ENCODE measurements around the gene TBC1D24. TPM values are rescaled to one million over a fixed set of nuclear protein-coding genes. Genes with fewer than 3 reads are reported as not detected.

Gene TBC1D24
- total RNA-seq, 1 donor from 2014 or later, result 10.1 TPM

DNA sequence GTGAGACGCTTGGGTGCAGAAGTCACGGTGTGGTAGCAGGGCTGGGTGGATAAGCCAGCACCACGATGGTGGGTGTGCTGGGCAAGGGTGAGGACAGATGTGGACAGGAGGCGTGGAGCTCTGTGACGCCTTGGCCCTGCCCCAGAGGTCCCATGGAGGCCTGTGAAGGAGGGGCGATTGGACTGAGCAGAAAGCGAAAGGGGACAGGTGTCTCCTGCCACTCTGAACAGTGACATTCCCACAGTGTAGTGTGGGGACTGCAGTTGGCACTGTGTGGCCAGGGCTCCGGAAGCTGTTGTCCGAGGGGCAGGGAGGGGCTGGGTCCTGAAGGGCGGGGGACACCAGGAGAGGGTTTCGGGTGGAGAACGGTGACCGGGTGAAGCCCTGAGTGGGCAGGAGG lies 7.3 kb downstream of the TBC1D24 start:
- intact Hi-C loops (cut with micrococcal nuclease), result no loop called here

DNA sequence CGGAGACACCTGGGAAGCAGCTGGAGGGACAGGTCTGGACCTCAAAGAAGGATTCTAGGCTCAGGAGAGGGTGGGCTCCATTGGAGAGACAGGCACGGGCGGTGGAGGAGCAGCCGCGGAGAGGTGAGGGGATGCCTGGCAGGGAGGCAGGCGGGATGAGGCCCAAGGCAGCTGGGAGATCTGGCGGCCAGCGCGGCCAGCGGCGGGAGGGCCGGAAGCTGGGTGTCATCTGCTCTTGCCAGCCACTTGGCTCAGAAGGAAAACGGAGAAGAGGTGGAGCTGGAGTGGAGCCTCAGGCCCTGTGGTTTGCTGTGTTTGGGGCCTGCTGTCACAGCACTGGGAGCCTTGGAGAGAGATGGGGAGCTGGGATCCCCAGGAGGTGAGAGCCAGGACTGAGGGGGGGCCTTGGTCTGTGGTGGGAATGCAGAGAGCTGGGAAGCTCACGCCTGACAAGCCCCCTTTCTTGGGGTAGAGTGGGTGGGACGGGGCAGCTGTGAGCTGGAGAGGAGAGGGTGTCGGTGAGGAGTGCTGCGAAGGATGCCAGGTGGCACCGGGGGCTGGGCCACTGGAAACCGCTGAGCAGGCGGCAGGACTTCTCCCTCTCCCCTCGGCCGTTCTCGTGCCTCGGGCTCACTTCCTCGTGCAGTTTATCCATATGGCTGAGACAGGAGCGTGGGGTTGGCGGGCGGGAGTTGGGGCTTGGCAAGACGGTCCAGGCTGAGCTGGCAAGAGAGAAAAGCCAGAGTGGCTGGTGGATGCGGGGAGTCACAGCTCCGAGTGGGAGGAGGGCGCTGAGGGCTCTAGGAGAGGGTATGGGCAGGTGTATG lies 8.0 kb downstream of the TBC1D24 start:
- intact Hi-C loops (cut with micrococcal nuclease), result no loop called here

DNA sequence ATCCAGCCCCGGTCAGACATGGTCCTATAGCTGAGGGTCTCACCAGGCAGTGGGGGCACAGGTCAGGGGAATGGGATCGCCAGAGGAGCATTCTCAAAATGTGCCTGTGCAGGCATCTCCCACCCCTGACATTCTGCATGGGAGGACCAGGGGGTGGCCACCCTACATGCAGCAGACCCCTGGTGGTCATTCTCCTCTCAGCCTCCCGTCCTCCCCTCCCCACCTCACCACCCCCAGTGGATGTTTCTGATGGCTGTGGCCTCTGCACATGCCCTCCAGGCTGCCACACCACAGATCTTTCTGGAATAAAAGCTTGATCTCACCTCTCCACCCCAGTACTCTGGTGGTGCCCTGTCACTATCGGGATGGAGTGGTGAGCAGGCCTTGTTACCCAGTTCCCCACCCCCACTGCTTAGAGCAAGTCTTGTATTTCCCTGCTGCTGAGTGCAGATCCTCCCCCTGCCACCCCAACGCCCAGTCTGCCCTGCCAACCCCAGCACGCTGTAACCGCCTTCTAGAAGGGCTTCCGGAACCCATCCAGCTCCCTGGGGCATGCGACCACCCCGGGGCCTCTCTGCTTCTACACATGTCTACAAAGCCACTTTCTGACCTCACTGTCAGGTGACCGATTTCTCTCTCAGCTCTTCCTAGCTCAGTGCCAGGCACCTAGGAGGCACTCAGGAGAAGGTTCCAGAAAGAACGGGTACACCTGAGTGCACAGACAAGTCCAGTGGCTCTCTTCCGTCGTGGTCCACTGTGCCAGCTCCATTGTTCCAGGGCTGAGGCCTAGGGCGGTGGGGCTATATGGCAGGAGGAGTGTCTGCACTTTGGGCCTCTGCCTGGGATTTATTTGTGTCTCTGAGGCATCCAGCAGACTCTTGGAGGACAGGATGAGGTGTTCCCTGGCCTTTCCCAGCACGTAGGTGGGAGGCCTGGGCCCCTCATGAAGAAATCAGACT lies 9.3 kb downstream of the TBC1D24 start:
- intact Hi-C loops (cut with micrococcal nuclease), result no loop called here

DNA sequence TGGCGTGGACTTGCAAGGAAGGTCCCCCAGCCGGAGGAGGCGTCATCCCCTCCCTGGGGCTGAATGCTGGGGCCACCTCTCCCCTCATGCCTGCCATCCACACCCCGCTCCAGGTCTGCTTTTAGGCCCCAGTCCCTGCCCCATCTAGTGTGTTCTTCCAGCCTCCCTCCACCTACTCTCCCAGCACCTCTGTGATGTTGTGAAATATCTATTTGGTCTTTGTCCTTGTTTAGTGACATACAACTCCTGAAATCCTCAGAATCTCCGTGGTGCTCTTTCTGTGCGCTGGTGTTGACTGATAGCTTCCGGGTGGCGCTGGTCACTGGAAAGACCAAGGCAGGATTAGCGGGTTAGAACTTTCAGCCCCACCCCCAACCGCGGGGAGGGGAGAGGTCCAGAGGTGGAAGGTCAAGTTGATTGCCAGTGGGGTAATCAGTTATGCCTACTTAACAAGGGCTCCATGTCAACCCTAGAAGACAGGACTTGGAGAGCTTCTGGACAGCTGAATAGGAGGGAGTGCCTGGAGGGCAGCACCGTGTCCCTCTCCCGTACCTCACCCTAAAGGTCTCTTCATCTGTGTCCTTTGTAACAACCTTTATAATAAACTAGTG lies 10.1 kb downstream of the TBC1D24 start:
- intact Hi-C loops (cut with micrococcal nuclease), result loop anchor here (5.0 kb wide), 1 partner anchor 143 kb away; the partner anchor contains the start of gene ABCA3

DNA sequence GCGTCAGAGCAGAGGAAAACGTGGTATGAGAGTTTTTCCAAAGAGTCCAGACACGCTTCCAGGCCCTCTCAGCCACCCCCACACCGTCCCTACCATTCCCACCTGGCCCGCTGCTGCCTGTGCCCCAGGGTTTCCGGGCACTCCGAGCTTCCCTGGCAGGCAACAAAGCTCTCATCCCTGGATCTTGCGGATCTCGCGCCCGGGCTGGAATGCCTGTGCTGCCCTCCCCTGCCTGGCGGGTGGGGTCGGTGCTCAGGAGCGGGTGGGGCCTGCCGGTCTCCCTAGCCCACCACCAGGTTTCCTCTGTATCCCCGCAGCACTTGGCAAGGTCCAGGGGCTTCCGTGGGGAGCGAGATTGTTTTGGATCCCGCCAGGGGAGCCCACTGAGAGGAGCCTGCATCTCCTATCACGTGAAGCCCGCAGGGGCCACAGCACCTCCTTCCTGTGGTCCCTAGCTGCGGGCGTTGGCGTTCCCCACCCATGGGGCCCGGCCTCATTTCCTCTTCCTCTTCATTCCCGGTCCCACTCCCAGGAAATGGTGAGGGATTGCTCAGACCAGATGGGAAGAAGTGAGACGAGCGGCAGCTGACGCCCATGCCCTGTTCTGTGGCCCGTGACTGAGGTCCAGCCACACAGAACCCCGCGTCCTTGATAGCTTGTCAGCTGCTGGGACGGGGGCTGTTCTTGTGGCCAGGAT lies 11.0 kb downstream of the TBC1D24 start:
- intact Hi-C loops (cut with micrococcal nuclease), result loop anchor here (5.0 kb wide), 1 partner anchor 144 kb away; the partner anchor contains the start of gene ABCA3

DNA sequence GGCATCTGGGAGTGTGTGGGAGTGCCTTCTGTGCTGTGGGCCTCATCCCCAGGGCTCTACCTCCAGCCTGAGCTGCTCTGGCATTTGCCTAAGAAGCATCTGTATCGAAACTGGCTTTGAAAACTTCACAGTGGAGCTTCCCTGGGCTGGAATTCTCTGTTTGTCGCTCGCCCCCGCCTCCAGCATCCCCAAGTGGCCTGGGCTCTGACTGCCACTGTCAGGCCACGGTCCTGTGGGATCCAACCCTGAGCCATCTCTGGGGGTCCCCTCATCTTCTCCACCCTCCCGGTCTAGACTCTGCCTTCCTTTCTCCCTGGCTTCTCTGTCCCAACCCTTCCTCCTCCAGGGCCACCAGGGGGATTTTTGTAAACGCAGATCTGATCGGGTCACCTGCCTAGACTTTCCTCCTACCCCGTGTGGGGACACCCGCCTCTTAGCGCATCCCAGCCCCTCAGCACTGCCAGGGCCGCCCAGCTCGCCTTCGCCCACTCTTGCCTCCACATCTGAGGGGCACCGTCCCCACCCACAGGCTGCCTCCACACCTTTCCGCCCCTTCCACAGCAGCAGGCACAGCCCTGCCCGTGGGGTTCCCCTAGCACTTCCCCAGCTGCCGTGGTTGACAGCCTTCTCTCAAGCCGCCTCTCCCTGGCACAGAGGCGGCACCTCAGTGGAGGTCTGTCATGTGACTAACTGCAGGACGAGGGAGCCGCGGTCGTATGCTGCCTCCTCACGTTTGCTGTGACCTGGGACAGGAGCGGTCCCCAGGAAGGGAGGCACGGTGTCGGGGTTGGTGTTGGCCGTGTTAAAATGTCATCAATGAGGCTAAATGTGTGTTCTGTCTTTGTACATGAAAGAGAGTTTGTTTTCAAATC lies 12.0 kb downstream of the TBC1D24 start:
- intact Hi-C loops (cut with micrococcal nuclease), result loop anchor here (1.0 to 5.0 kb wide), 2 partner anchors 14 to 145 kb away; partner anchors contain the start of gene ABCA3

DNA sequence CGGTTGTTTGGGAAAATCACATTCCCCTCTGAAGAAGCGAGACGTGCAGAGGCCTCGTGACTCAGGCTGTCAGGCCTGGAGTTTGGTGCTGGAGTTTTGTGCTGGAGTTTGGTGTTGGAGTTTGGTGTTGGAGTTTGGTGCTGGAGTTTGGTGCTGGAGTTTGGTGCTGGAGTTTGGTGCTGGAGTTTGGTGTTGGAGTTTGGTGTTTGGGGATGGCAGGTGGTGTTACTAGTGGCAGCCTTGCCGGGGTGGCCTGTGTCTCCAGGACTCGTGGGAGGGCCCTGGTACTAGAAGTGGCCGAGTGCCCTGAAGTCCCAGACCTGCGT lies 12.6 kb downstream of the TBC1D24 start:
- intact Hi-C loops (cut with micrococcal nuclease), result loop anchor here (1.0 to 5.0 kb wide), 2 partner anchors 14 to 145 kb away; partner anchors contain the start of gene ABCA3

DNA sequence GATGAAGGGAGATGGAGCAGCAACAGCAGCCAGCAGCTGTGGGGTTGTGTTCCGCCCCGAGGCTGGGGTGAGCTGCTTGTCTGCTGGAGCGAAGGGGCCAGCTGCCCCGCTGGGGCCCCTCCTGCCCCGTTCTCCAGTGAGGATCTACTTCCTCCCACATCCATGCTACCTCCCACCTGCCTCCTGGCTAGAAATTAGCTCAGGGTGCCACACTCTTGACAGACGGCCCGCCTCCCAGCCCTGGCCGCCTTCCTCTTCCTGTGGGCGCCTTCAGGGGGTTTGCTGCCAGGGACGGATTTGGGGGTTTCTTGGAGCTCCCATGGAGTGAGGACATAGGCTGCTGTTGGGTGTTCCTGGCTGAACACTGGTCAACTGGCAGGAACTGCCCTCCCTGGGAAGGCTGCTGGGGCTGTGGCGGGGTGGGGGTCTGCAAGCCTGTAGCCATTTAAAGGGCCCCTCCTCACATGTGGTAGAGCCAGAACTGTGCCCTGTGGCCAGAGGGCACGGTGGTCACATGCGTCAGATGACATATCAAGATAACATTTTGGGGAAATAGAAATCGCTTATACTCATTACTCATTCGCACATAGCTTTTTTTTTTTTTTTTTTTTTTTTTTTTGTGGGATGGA lies 13.1 kb downstream of the TBC1D24 start:
- intact Hi-C loops (cut with micrococcal nuclease), result loop anchor here (1.0 to 5.0 kb wide), 2 partner anchors 13 to 146 kb away; partner anchors contain the start of gene ABCA3

DNA sequence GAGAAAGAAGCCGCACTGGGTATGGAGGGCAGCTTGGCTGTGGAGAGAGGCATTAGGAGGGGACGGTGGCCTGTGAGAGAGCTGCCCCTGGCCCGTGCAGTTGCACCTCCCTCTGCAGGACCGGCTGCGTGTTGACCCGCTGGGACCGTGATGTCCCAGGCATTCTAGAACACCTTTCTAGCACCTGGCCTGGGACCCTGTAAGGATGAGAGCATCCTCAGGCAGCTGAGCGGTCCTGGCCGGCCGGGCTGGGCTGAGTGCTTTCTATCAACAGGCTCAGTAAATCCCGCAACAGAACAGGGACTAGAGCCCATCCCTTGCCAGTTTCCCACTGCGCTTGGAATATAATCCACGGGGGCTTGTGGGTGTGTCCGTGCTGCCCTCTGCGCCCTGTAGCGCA lies 14.7 kb downstream of the TBC1D24 start:
- intact Hi-C loops (cut with micrococcal nuclease), result loop anchor here (5.0 kb wide), 1 partner anchor 147 kb away; the partner anchor contains the start of gene ABCA3

DNA sequence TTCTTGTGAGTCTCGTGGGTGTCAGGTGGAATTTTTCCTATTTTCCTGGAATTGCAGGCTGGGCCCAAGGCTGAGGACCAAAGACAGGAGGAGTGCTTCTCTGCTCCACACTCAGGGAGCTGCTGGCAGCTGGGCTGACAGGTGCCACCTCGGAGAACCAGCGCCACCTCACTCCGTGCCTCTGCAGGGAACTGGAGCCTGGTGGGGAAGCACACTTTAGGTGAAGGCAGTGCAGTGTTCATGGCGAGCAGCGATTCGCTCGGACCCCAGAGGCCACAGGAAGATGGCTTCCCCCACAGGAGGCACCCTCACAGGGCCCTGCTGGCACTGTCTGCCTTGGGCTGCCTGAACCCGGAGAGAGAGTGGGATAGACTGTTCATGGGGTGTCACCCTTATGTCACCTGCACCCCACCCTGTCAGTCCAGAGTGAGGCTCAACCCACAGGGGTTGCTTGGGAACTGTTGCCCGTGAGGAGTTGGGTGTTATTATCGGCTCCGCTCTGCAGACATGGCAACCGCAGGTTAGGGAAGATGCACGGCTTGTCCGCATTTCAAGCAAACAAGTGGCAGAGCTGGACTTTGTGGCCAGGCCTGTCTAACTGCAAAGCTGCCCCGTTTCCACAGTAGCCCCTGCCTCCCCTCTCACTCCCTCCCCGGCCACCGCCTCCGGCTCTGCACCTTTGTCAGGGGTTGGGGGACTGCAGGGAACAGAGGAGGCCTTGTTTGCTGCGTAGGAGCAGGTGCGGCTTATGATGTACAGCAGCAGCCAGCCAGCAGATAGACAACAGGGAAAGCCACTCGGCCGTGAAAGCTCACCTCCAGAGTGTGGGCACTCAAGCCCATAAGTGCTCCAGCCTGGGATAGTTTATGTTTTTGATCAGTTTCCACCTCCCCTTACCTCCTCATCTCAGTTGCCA lies 15.5 kb downstream of the TBC1D24 start:
- intact Hi-C loops (cut with micrococcal nuclease), result no loop called here

DNA sequence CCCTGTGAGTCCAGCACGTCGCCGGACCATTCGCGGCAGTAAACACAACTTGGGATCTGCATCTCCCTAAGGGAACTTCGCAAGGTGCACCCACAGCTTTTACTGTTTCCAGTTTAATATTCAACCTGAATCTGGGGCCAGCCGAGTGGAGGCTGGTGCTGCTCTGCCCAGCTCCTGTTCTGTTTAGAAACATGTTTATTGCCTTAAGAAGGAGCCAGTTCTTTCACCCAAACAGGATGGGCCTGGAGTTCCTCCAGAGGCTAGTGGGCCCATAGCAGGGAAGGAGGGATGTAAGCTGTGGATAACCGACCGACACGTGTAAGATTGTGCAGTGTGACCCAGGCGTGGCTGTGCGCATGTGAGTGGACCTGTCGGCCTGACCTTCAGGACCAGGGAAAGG lies 17.4 kb downstream of the TBC1D24 start:
- intact Hi-C loops (cut with micrococcal nuclease), result no loop called here

DNA sequence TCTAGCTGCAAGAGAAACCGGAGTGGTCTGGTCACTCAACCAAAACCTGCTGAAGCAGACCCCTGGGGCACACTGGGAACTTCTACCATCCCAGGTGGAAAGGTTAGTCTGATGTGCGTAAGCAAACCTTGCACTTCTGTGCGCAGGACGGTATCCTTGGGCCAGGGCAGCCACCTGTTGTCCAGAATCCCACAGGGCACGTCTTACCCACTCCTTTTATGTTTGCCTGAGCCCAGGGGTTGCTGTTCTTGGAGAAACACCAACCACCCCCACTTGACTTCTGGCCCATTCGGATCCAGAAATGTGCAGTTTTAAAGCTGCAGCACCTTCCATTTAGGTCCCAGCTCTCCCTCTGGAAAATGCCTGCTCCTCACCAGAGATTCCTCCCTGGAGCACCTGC lies 18.7 kb downstream of the TBC1D24 start:
- intact Hi-C loops (cut with micrococcal nuclease), result no loop called here

DNA sequence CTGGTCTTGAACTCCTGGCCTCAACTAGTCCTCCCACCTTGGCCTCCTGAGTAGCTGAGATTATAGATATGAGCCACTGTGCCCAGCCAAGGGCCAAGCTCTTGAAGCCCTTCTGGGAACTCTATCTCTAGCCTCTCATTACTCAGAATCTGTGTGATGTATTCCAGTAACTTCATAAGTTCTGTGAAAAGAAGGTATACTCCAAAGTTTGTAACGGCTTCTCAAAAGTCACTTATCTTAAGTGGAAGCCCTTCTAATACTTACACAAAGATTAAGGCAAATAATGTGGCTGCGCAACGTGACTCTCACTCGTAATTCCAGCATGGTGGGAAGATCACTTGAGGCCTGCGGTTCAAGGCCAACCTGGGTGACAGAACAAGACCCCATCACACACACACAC lies 19.7 kb downstream of the TBC1D24 start:
- intact Hi-C loops (cut with micrococcal nuclease), result no loop called here

DNA sequence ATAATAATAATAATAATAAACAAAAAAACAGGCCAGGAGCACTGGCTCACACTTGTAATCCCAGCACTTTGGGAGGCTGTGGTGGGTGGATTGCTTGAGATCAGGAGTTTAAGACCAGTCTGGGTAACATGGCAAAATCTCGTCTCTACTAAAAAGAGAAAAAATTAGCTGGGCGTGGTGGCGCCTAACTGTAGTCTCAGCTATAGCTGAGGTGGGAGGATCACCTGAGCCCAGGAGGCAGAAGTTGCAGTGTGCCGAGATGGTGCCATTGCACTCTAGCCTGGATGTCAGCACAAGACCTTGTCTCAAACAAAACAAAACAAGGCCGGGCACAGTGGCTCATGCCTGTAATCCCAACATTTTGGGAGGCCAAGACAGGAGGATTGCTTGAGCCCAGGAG lies 20.1 kb downstream of the TBC1D24 start:
- intact Hi-C loops (cut with micrococcal nuclease), result no loop called here

DNA sequence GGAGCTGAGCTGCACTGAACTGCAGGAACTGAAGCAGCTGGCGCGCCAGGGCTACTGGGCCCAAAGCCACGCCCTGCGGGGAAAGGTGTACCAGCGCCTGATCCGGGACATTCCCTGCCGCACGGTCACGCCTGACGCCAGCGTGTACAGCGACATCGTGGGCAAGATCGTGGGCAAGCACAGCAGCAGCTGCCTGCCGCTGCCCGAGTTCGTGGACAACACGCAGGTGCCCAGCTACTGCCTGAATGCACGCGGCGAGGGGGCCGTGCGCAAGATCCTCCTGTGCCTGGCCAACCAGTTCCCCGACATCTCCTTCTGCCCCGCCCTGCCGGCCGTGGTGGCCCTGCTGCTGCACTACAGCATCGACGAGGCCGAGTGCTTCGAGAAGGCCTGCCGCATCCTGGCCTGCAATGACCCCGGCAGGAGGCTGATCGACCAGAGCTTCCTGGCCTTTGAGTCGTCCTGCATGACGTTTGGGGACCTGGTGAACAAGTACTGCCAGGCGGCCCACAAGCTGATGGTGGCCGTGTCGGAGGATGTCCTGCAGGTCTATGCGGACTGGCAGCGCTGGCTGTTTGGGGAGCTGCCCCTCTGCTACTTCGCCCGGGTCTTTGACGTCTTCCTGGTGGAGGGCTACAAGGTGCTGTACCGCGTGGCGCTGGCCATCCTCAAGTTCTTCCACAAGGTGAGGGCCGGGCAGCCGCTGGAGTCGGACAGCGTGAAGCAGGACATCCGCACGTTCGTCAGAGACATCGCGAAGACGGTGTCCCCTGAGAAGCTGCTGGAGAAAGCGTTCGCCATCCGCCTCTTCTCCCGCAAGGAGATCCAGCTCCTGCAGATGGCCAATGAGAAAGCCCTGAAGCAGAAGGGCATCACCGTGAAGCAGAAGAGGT lies 21.5 kb downstream of the TBC1D24 start:
- intact Hi-C loops (cut with micrococcal nuclease), result no loop called here

DNA sequence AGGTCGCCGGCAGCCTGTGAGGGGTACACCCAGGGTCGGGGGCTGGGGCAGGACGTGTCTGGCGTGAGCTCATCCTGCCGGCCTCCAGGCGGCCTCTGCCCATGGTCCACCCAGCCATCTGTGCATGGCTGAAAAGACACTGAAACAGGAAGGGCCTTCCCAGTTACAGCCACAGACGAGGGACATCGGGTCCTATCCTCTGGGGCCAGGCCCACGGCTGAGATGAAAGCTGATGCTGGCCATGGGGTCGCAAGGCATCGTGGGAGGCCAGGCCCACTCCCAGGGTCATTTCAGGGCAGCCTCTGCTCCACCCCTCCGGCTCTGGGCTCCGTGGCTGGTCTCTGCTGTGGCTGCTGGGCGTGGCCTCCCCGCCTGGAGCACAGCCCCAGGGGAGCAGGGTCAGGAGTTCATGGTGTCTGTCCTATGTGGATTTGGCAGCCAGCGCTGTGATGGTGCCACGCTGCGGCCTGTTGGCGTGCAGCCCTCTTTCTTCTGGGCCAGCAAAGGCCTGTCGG lies 22.2 kb downstream of the TBC1D24 start:
- intact Hi-C loops (cut with micrococcal nuclease), result no loop called here

All from T-helper 1 cell treated with Interleukin-12 subunit alpha and Interleukin-12 subunit beta and Interleukin-4 antibody, amounts not matched to agents 30 ng/mL and 1 ng/mL, for 36 hours (primary cell).